HG03097 (cell line): Measurements from ENCODE around the gene ZNF117.
"Not testable (repeated sequence)": the region's sequence is repeated elsewhere in the genome, so short reads cannot be mapped to it uniquely, and the experiment has no call there.

ENCODE experiments used
- ATAC-seq: cut with Tn5 transposase; IDR thresholded peaks from one replicate; pipeline ENCODE4 v1.9.1; 2021; ENCODE audit not compliant: unreplicated experiment, low FRiP score

The ZNF117 gene

DNA sequence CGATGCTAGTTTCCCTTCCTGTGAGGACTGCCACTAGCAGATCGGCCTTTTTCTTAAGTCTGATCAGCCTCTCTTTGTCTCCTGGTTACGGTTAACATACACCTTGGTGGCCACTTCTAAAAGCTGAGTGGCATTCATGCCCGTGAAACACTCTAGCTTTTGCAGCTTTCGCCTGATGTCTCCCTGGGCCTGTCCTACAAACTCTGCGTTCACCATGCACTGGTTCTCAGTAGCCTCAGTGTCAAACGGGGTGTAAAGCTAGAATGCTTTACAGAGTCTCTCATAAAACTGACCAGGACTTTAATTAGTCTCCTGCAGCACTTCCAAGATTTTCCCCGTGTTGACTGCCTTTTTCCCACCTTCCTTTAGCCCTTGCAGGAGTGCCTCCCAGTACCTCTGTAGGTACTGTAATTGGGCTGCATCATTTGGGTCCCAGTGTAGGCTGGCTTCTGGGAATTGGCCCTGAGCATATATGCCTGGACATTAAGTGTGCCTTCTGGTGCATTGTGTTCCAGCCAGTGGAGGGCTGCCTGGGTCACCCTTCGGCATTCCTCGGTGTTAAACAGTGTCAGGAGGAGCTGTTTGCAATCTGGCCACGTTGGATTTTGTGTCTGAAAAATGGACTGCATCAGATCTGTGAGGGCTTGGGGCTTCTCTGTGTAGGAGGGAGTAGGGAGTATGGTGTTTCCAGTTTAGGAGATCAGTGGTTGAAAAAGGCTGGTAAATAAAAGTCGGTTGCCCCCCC is 6.5 kb upstream of the ZNF117 start:
- ATAC-seq, result no peak

DNA sequence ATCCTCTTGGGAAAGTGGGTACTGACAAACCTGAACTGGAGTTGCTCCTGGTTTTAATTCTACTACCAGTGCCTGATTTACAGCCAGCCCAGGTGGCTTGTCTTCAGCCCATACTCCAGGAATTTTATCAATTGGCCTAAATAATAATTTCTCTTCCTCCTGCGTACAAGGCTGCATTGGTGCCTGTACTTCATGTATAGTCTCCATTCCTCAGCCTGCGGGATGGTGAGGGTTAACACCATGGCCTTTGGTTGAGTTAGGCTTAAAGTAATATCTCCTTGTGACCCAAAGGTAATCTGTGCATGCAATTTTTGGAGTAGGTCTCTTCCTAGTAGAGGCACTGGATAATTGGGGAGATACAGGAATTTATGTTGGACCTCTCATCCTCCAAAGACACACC is 5.5 kb upstream of the ZNF117 start:
- ATAC-seq, result no peak

DNA sequence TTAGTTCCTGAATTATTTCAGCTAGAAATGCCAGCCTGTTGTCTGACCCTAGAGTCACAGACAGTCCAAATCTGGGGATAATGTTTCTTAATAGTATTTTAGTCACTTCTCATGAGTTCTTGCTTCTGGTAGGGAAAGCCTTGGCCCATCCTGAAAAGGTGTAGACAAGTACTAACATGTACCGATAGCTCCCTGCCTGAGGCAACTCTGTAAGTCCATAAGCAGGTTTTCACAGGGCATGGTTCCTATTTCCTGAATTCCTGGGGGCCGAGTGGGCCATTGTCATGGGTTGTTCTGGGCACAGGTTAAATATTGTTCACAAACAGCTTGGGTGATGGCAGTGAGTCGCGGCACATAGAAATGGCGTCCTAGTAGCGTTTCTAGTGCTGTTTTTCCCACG is 3.1 kb upstream of the ZNF117 start:
- no peak for ATAC-seq

DNA sequence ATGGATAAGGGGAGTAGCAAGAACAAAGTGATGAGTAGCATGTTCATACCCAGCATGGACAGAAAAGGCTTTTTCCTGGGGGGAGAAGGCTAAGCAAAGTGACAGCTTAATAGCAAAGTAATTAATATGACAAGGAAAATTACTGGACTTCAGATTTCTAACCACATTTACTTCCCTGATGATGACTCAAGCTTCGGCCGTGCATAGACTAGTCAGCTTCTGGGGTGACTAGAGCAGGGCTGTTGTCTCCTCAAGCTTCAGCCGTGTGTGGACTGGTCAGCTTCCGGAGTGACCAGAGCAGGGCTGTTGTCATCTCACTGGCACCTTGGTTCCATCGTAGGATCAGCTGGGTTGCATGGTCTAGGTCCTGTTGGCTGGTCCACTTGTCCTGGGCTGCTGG is 2.1 kb upstream of the ZNF117 start:
- no peak for ATAC-seq

DNA sequence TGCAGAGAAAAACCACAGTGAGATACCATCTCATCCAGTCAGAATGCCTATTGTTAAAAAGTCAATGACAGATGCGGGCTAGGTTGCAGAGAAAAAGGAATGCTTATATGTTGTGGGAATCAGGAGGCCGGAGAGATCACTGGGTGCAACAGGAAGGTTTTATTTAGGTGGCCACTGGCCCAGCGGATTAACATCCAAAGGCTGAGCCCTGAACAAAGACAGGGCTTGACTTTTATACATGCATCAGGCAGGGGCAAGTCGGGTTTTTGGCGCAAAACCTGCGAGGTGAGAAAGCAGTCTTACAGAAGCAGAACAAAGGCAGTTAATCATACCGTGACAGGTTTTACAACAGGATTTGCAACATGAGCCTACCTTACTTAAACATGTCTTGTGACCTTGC is 620 bp downstream of the ZNF117 start:
- ATAC-seq, result no peak

- ATAC-seq, result no peak
Measured at GRCh38 chr7:64978497-64979203, 12.2 kb downstream of the ZNF117 start.

DNA sequence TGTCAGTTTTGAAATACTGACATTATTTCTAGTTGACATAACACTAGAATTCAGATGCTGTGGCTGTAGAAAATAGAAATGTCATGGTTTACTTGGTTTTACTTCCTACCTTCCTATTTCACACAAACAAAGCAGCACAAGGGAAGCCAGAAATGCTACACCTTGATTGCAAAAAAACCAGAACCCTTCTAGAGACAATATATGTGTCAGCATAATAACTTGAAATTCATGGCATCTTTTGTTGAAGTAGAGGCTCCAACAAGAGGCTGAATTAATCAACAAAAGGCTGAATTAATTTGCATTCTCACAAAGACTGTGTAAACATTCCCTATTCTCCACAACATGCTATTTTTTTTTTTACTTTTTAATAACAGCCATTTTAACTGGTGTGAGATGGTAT is 25.2 kb downstream of the ZNF117 start:
- ATAC-seq, result no peak

GRCh38 chr7:64959072-64959747 is 31.6 kb downstream of the ZNF117 start:
- no peak for ATAC-seq

DNA sequence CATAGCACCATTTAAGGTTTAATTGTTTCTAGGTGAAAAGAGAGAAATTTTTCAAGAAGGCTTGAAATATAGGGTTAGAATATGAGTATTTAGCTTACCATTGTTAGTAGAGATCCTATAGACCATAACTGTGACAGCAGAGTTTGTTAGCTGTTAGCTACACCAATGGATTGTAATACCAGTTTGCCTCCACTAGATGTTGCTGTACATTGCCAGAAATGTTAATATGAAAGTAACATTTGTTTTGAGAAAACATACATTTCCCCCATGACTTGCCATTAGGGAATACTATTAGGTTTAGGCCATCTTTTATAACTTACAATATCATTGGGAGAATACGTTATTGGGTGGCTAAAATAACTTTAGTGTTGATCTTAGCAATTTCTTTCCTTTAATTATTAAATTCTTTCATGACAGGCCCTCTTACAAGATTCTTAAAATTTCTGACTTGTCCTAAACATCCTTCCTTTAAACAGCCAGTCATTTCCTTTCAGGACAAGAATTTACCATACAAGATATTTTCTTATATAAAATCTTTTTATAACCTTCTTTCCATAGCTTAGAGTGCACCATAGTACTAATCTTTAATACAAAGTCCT is 39.5 kb downstream of the ZNF117 start:
- no peak for ATAC-seq

DNA sequence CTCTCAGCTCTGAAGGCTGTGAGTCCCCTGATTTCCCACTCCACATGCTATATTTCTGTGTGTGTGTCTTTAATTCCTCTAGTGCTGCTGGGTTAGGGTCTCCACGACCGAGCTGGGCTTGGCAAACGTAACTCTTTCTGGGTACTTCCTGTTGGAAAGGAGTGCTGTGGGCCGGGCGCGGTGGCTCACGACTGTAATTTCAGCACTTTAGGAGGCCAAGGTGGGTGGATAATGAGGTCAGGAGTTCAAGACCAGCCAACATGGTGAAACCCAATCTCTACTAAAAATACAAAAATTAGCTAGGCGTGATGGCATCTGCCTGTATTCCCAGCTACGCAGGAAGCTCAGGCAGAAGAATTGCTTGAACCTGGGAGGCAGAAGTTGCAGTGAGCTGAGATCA is 40.2 kb downstream of the ZNF117 start:
- ATAC-seq, result not testable (repeated sequence)

GRCh38 chr7:64948774-64949173 is 42.1 kb downstream of the ZNF117 start:
- ATAC-seq, result not testable (repeated sequence)

- ATAC-seq, result no peak
Measured at GRCh38 chr7:64947252-64948000, 43.4 kb downstream of the ZNF117 start.

- no peak for ATAC-seq
Measured at GRCh38 chr7:64946772-64947171, 44.1 kb downstream of the ZNF117 start.

GRCh38 chr7:64945503-64946175 is 45.2 kb downstream of the ZNF117 start:
- ATAC-seq, result no peak

DNA sequence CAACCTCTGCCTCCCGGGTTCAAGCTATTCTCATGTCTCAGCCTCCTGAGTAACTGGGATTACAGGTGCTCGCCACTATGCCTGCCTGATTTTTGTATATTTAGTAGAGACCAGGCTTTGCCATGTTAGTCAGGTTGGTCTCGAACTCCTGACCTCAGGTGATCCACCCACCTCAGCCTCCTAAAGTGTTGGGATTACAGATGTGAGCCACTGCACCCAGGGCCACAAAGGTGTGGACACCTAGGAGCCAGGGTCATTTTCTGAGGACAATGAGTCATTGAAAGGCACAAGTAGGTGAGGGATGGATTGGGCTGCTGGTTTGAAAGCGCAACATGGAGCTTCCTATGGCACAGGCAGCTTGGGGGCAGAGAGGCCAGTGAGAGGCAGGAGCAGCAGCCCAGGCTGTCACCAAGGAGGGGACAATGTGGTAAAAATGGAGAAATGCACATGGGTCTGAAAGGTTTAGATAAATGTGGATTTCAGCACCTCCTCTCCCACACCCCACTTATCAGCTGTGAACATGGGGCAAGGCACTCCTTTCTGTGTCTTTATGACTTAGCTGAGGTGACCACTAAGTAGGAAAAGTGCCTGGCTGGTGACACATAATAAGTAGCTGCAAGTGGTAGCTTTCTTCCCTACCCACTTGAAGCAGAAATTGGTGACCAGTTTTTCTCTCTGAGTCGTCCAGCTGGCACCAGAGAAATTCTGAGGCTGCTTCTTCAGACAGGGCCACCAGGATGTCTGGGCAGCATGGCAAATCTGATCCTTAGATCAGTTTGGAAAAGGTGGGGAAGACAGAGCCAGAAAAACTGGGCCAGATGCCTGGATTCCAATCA is 46.0 kb downstream of the ZNF117 start:
- not testable (repeated sequence) for ATAC-seq

DNA sequence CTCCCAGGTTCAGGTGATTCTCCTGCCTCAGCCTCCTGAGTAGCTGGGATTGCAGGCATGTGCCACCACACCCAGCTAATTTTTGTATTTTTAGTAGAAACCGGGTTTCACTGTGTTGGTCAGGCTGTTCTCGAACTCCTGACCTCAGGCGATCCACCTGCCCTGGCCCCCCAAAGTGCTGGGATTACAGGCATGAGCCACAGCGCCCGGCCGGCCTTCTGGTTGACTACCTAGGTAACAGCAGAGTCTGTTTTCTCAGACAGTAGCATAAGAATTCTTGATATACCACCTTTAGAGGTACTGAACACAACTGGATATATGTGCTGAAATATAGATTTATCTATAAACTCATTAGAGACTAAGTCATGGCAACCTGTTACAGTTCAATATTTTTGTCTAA is 50.8 kb downstream of the ZNF117 start:
- ATAC-seq, result not testable (repeated sequence)

DNA sequence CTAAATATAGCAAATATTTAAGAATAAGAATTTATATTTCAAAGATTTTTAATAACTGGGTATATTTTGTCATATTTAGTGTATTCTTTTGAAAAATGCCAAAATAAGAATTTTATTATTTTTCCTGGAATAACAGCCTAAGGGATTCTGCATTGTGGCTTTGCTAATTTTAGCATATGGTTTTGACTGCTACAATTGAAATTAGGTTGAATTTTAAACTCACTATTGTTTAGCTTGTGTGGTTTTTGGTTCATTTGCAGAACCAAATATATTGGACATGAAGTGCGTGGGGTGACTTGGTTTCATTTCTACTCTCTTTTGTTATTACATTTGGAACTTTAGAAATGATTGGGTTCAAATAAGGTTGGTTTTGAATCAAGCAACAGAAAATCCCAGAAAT is 52.3 kb downstream of the ZNF117 start:
- no peak for ATAC-seq

GRCh38 chr7:64934478-64934877 is 56.4 kb downstream of the ZNF117 start:
- ATAC-seq, result no peak
